Activated CD8-positive, alpha-beta T cell treated with anti-CD3 and anti-CD28 coated beads for 36 hours (primary cell): ENCODE data around the gene SERPINE3. TPM values are rescaled to one million over a fixed set of nuclear protein-coding genes. Genes with fewer than 3 reads are reported as not detected.

Source experiments
- ATAC-seq: fragments of 200-7000 bp; cut with Tn5 transposase; one replicate; pipeline ENCODE4 v1.10.0; 2021; ENCODE audit warnings: mild to moderate bottlenecking, moderate library complexity
- CTCF ChIA-PET: fragments of 350-600 bp; sonication (Branson Sonifier 250); formaldehyde crosslinking; loops from one replicate; lab custom pipeline; 2021; ENCODE audit warnings: antibody characterized with exemption; lab: Charles Lee
- POLR2A ChIA-PET: fragments of 350-600 bp; sonication (Branson Sonifier 250); formaldehyde crosslinking; loops from one replicate; lab custom pipeline; 2021; ENCODE audit warnings: antibody characterized with exemption; lab: Charles Lee
- DNase-seq: peaks from one replicate; pipeline ENCODE4 v3.0.0-alpha.2; 2020
- H3K27ac Mint-ChIP-seq: one replicate; pipeline ENCODE4 v1.8.0; 2021; ENCODE audit warnings: mild to moderate bottlenecking, mixed read lengths
- H3K27me3 Mint-ChIP-seq: one replicate; pipeline ENCODE4 v1.8.0; 2021; ENCODE audit warnings: mixed read lengths
- H3K36me3 Mint-ChIP-seq: one replicate; pipeline ENCODE4 v1.8.0; 2021; ENCODE audit warnings: low read depth, mixed read lengths
- H3K4me1 Mint-ChIP-seq: one replicate; pipeline ENCODE4 v1.8.0; 2021; ENCODE audit warnings: low read depth, mixed read lengths
- H3K4me3 Mint-ChIP-seq: one replicate; pipeline ENCODE4 v1.8.0; 2021; ENCODE audit warnings: mild to moderate bottlenecking, moderate library complexity, mixed read lengths
- H3K9me3 Mint-ChIP-seq: one replicate; pipeline ENCODE4 v1.8.0; 2021; ENCODE audit warnings: mixed read lengths
- intact Hi-C: fragments of 100-400 bp; cut with micrococcal nuclease; formaldehyde crosslinking; loops from one replicate; pipeline ENCODE4 v1.10.0; 2022
- total RNA-seq, 2 experiments: library from RNA; stranded (reverse); gene quantifications; one replicate each; pipeline ENCODE4 v1.2.3, GENCODE V29; 2021
- TF ChIP-seq, protein P1 (sequence below): fragments of 200-600 bp; IDR thresholded peaks from one replicate; pipeline ENCODE4 v1.8.0; 2022; ENCODE audit warnings: antibody characterized with exemption, mild to moderate bottlenecking

SERPINE3 gene
- total RNA-seq, 2 experiments from 2014 or later: not detected

DNA sequence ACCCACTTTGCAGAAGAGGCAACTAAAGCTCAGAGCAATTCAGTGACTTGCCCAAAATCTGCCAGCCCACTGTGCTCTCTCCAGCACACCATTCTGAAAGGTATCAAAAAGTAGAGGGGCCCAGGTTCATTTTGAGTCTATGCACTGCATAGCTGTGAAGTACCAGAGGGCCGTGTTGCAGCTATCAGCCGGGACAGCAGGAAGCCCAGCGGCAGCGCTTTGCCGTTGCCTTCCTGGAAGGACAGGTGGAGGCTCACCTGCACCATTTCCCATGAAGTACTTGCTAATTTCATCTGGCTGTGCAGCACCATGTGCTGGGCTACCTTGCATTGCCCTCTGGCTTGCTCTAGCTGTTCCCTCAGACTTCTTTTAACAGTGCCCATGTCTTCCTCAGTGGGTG lies 2.7 kb upstream of the SERPINE3 start:
- Mint-ChIP-seq H3K36me3 (no peaks in the 10 kb centered on the region), H3K4me3 (no peak overlapping the region), H3K27ac (no peak overlapping the region), H3K9me3 (no peaks in the 10 kb centered on the region), H3K27me3 (no peaks in the 10 kb centered on the region), H3K4me1 (peaks cover 8% of the 10 kb centered on the region)
- ATAC-seq (no peak), DNase-seq (no peak)
- intact Hi-C loops: no loop called here
- ChIA-PET CTCF (interaction anchor here (1.1 to 2.2 kb wide), 2 partner anchors 14 to 51 kb away, joined by 3 to 5 read pairs; no protein-coding TSS in a partner anchor), POLR2A (no interaction called here)
- TF ChIP-seq, protein P1, sequence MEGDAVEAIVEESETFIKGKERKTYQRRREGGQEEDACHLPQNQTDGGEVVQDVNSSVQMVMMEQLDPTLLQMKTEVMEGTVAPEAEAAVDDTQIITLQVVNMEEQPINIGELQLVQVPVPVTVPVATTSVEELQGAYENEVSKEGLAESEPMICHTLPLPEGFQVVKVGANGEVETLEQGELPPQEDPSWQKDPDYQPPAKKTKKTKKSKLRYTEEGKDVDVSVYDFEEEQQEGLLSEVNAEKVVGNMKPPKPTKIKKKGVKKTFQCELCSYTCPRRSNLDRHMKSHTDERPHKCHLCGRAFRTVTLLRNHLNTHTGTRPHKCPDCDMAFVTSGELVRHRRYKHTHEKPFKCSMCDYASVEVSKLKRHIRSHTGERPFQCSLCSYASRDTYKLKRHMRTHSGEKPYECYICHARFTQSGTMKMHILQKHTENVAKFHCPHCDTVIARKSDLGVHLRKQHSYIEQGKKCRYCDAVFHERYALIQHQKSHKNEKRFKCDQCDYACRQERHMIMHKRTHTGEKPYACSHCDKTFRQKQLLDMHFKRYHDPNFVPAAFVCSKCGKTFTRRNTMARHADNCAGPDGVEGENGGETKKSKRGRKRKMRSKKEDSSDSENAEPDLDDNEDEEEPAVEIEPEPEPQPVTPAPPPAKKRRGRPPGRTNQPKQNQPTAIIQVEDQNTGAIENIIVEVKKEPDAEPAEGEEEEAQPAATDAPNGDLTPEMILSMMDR: no peak

DNA sequence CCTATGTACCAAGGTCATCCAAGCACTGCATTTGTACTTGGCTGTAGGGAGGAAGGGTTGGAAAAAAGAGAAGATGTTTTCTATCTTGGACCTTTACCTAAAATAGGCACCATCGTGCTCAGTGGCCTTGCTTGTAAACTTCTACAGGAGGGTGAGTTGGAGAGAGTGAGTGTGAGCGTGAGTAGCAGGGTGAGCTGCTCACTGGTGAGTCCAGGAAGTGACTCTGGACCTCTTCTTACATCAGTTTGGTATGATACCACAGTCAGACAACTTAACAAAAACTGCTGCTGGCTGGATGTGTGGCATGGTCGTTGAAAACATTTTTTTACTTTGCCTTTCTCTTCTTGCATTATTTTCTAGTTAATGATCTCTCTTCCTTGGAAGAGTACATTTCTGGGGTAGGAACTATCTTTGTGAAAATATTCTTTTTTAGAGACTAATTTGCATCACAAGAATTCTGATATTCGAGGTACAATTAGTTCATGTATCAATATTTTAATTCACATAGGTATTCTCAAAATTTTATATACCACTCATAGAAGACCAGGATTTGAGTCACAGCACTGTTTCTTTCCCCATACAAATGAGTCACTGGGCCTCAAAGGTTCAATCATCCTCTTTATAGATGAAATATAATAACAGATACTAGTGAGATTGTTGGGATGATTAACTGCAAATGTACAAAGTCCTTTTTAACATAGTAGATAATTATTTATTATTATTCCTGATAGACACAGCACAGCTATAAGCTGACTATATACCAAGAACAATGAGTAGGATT lies 651 bp downstream of the SERPINE3 start:
- H3K9me3 Mint-ChIP-seq: no peaks in the 10 kb centered on the region
- TF ChIP-seq, protein P1: no peak
- POLR2A ChIA-PET: no interaction called here
- H3K27me3 Mint-ChIP-seq: no peaks in the 10 kb centered on the region
- no peak for ATAC-seq
- CTCF ChIA-PET: no interaction called here
- no peak overlapping the region for H3K27ac Mint-ChIP-seq
- no peak for DNase-seq
- H3K4me1 Mint-ChIP-seq: no peaks in the 10 kb centered on the region
- H3K36me3 Mint-ChIP-seq: no peaks in the 10 kb centered on the region
- no peak overlapping the region for H3K4me3 Mint-ChIP-seq
- intact Hi-C loops: no loop called here

DNA sequence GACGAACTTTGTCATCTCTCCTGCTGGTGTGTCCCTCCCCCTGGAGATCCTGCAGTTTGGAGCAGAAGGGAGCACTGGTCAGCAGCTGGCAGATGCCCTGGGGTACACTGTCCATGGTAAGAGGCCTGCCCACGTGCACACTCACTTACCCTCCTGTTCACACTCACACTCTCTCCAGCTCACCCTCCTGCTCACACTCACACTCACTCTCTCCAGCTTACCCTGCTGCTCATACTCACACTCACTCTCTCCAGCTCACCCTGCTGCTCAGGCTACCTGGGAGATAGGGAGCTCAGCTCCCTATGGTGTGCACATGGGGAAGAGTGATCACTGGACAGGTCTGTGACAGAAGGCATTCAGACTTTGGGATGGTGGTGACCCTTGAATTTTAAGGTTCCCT lies 1.7 kb downstream of the SERPINE3 start:
- CTCF ChIA-PET: no interaction called here
- Mint-ChIP-seq H3K4me3 (no peak overlapping the region), H3K4me1 (no peaks in the 10 kb centered on the region), H3K27ac (no peak overlapping the region), H3K9me3 (no peaks in the 10 kb centered on the region), H3K36me3 (no peaks in the 10 kb centered on the region), H3K27me3 (no peaks in the 10 kb centered on the region)
- no peak for ATAC-seq
- intact Hi-C loops: no loop called here
- no peak for DNase-seq
- TF ChIP-seq, protein P1: no peak
- POLR2A ChIA-PET: no interaction called here

- Mint-ChIP-seq H3K4me1 (no peaks in the 10 kb centered on the region), H3K27me3 (no peaks in the 10 kb centered on the region), H3K4me3 (no peak overlapping the region), H3K9me3 (no peaks in the 10 kb centered on the region), H3K27ac (no peak overlapping the region), H3K36me3 (no peaks in the 10 kb centered on the region)
- ChIA-PET CTCF (no interaction called here), POLR2A (no interaction called here)
- ATAC-seq (no peak), DNase-seq (no peak)
- intact Hi-C loops: no loop called here
- TF ChIP-seq, protein P1: no peak
These were observed 2.3 kb downstream of the SERPINE3 start for GRCh38 chr13:51341791-51342190.

DNA sequence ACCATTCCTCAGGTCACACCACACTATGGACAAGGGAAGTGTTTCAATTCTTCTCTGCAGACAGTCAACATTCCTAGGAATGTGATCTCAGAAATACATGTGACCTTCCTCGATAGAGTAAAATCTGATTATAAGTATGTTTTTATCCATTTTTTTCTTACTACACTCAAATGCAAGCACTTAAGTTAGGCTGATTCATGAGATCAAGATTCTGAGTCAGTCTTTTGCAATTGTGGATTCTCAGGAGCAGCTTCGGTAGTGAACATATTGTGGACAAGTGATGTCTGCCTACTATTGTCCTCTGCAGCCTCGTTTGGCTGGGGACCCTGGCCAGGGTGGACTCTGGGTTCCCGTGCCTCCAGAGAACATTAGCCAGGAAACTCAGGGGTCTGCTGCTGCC lies 3.2 kb downstream of the SERPINE3 start:
- POLR2A ChIA-PET: no interaction called here
- H3K4me1 Mint-ChIP-seq: no peaks in the 10 kb centered on the region
- no peaks in the 10 kb centered on the region for H3K27me3 Mint-ChIP-seq
- TF ChIP-seq, protein P1: no peak
- H3K36me3 Mint-ChIP-seq: no peaks in the 10 kb centered on the region
- no peaks in the 10 kb centered on the region for H3K9me3 Mint-ChIP-seq
- H3K27ac Mint-ChIP-seq: no peak overlapping the region
- CTCF ChIA-PET: no interaction called here
- no peak overlapping the region for H3K4me3 Mint-ChIP-seq
- intact Hi-C loops: no loop called here
- no peak for DNase-seq
- no peak for ATAC-seq
